ENCODE measurements around the gene PLAC8L1. TPM values are rescaled to one million over a fixed set of nuclear protein-coding genes. Genes with fewer than 3 reads are reported as not detected.

Gene PLAC8L1
- total and polyA plus RNA-seq, 2 of the 8 experiments (the other 6 are each of a cell fraction or from before 2014, with no cell fraction given): 0.42 TPM; not detected in 1

DNA sequence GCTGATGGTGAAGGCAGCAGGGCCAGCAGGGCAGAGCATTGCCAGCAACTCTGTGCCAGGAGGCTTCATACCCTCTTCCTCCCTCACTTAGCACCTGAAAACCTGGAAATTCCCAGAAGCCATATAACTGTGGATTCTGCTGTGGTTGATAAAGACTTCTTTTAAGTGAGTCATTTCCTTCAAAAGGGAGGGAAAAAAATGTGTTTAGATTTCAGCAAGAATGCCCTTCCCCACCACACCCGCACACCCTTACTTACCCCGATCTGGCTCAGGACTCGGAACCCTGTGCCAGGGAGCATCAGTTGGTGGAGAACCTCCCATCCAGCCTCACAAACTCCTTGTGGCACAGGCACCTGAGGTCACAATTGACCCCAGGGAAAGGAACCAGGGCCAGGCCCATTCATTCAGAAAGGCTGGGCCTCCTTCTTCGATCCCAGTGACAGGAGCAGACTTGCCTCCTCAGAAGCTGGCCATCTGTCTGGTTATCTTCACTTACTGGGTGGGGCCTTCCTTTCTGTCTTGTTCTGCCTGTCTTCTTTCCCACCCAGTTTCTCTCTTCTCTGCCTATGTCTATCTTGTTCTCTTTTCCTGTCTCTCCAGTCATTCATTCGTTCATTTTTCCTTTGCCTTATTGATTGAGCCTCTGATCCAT lies 62.6 kb downstream of the PLAC8L1 start:
- Histone ChIP-seq H2BK20ac (ENCODE audit: low read length) (no peak overlapping the region), H2BK15ac (ENCODE audit: low read length) (no peak overlapping the region), H3K23me2 (ENCODE audit: low read depth, low read length) (no peaks in the 10 kb centered on the region), H2BK12ac (ENCODE audit: low read depth, low read length) (no peak overlapping the region), H3K4me2 (ENCODE audit: insufficient read depth in 1 of 2, low read depth in 2 of 2, low read length in 2 of 2) (no peak overlapping the region), H3K27ac (ENCODE audit: low read depth, low read length) (no peak overlapping the region), H3K14ac (ENCODE audit: insufficient read length) (no peak overlapping the region), H4K8ac (ENCODE audit: extremely low read depth, insufficient read depth, low read length) (no peak overlapping the region), H3K36me3 (ENCODE audit: control insufficient read depth in 2 of 4, insufficient read depth in 4 of 4, low read length in 3 of 4) (no peaks in the 10 kb centered on the region), H3K4me3 (ENCODE audit: extremely low read depth in 1 of 4, insufficient read depth in 2 of 4, low read depth in 3 of 4, low read length in 4 of 4) (no peak overlapping the region), H4K20me1 (replicated peaks in 1 of 2; ENCODE audit: control insufficient read depth in 1 of 2, insufficient read depth in 2 of 2, low read length in 2 of 2) (no peaks in the 10 kb centered on the region), H3K18ac (ENCODE audit: extremely low read depth, low read length) (no peak overlapping the region), H3K79me1 (ENCODE audit: low read depth, low read length) (no peaks in the 10 kb centered on the region), H3K27me3 (replicated peaks in 1 of 4; ENCODE audit: control insufficient read depth in 3 of 4, extremely low read depth in 1 of 4, insufficient read depth in 3 of 4, low read length in 3 of 4) (no peaks in the 10 kb centered on the region), H2BK5ac (ENCODE audit: low read depth, low read length) (no peak overlapping the region), H3K4ac (replicated peaks; ENCODE audit: insufficient read length, low read depth, low read length) (no peak overlapping the region), H2BK120ac (replicated peaks; ENCODE audit: low read depth, low read length) (no peak overlapping the region), H3K79me2 (ENCODE audit: control insufficient read depth in 1 of 2, insufficient read depth in 2 of 2, low read length in 2 of 2) (no peaks in the 10 kb centered on the region), H4K5ac (ENCODE audit: insufficient read length, low read depth, low read length) (no peak overlapping the region), H3K56ac (replicated peaks; ENCODE audit: insufficient read length, low read depth, low read length) (no peak overlapping the region), H2AFZ (ENCODE audit: low read length) (no peak overlapping the region), H3K23ac (ENCODE audit: insufficient read length) (no peak overlapping the region), H3K9ac (replicated peaks in 1 of 4; ENCODE audit: extremely low read depth in 1 of 4, low read depth in 3 of 4, low read length in 3 of 4) (no peak overlapping the region), H4K91ac (replicated peaks; ENCODE audit: insufficient read length, low read length) (no peak overlapping the region), H3K9me3 (ENCODE audit: insufficient read depth in 2 of 2, low read depth in 1 of 2, low read length in 1 of 2) (no peaks in the 10 kb centered on the region), H3K4me1 (replicated peaks in 1 of 4; ENCODE audit: control insufficient read depth in 3 of 4, insufficient read depth in 4 of 4, low read length in 3 of 4) (no peaks in the 10 kb centered on the region), H2AK5ac (ENCODE audit: low read depth, low read length) (no peak overlapping the region)
- FAIRE-seq (no peak), DNase-seq (ENCODE audit: low read depth in 1 of 2, low spot score in 2 of 2) (no peak)
- ChIA-PET POLR2A (ENCODE audit: partially characterized antibody) (no interaction called here), CTCF (ENCODE audit: partially characterized antibody) (interaction anchor here (0.7 to 6.1 kb wide), 16 partner anchors 8 to 1576 kb away, joined by 3 to 77 read pairs (median 14); partner anchors contain the start of gene SH3RF2)
- 90% methylated on average over 5 of the region's 5 CpGs; no CpG with 5 or more reads in 1 of the 2 experiments for WGBS, 2 experiments (ENCODE audit: extremely low coverage in 1 of 2, insufficient coverage in 1 of 2, insufficient read length in 1 of 2, insufficient replicate concordance in 2 of 2, low coverage in 1 of 2, low lambda C conversion rate in 2 of 2, missing lambda C conversion rate in 1 of 2)
- no peak for TF ChIP-seq HDAC2 (IDR thresholded peaks at IDR 0.05; ENCODE audit: borderline replicate concordance in 1 of 2, low read depth in 2 of 2, low read length in 2 of 2)
- TF ChIP-seq CBX8 (IDR thresholded peaks at IDR 0.05; ENCODE audit: borderline replicate concordance, low read depth, low read length): no peak
- no peak for TF ChIP-seq RNF2 (IDR thresholded peaks at IDR 0.05; ENCODE audit: borderline replicate concordance, low read depth, low read length, missing control alignments, poor library complexity, severe bottlenecking)
- TF ChIP-seq KDM4A (IDR thresholded peaks at IDR 0.05; ENCODE audit: low read depth, low read length, severe bottlenecking): no peak
- TF ChIP-seq, protein P1, sequence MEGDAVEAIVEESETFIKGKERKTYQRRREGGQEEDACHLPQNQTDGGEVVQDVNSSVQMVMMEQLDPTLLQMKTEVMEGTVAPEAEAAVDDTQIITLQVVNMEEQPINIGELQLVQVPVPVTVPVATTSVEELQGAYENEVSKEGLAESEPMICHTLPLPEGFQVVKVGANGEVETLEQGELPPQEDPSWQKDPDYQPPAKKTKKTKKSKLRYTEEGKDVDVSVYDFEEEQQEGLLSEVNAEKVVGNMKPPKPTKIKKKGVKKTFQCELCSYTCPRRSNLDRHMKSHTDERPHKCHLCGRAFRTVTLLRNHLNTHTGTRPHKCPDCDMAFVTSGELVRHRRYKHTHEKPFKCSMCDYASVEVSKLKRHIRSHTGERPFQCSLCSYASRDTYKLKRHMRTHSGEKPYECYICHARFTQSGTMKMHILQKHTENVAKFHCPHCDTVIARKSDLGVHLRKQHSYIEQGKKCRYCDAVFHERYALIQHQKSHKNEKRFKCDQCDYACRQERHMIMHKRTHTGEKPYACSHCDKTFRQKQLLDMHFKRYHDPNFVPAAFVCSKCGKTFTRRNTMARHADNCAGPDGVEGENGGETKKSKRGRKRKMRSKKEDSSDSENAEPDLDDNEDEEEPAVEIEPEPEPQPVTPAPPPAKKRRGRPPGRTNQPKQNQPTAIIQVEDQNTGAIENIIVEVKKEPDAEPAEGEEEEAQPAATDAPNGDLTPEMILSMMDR (IDR thresholded peaks at IDR 0.05; ENCODE audit: control extremely low read depth in 1 of 3, insufficient read depth in 1 of 3, low read depth in 1 of 3, low read length in 3 of 3): no peak
- no peak for TF ChIP-seq SP1 (IDR thresholded peaks at IDR 0.05; ENCODE audit: low read depth, low read length)
- TF ChIP-seq SIX5 (IDR thresholded peaks at IDR 0.05; ENCODE audit: low read depth, low read length): no peak
- TF ChIP-seq NANOG (IDR thresholded peaks at IDR 0.05; ENCODE audit: insufficient read depth, low read depth, low read length, poor library complexity, severe bottlenecking): no peak
- no peak for TF ChIP-seq POLR2A (IDR thresholded peaks at IDR 0.05; ENCODE audit: control extremely low read depth in 1 of 2, low read depth in 2 of 2, low read length in 2 of 2)
- no peak for TF ChIP-seq BRCA1 (IDR thresholded peaks at IDR 0.05; ENCODE audit: low read depth, low read length)

Data from H1 (cell line).